Activated gamma-delta T cell treated with Interleukin-2 at 50 U/mL for 16 hours (primary cell): ENCODE data around the gene PITHD1.
"Not testable (repeated sequence)": the region's sequence is repeated elsewhere in the genome, so short reads cannot be mapped to it uniquely, and the experiment has no call there.

Experiments used
- DNase-seq: peaks from one replicate; pipeline ENCODE4 v3.0.0-alpha.2; 2020

PITHD1 gene, protein sequence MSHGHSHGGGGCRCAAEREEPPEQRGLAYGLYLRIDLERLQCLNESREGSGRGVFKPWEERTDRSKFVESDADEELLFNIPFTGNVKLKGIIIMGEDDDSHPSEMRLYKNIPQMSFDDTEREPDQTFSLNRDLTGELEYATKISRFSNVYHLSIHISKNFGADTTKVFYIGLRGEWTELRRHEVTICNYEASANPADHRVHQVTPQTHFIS

GRCh38 chr1:23777979-23778814 is at the start of gene PITHD1:
PITHD1 (plus strand) TSS chr1:23778418; CDS start chr1:23778516, 98 bp downstream.
- peak; percentile 67 for DNase-seq

DNA sequence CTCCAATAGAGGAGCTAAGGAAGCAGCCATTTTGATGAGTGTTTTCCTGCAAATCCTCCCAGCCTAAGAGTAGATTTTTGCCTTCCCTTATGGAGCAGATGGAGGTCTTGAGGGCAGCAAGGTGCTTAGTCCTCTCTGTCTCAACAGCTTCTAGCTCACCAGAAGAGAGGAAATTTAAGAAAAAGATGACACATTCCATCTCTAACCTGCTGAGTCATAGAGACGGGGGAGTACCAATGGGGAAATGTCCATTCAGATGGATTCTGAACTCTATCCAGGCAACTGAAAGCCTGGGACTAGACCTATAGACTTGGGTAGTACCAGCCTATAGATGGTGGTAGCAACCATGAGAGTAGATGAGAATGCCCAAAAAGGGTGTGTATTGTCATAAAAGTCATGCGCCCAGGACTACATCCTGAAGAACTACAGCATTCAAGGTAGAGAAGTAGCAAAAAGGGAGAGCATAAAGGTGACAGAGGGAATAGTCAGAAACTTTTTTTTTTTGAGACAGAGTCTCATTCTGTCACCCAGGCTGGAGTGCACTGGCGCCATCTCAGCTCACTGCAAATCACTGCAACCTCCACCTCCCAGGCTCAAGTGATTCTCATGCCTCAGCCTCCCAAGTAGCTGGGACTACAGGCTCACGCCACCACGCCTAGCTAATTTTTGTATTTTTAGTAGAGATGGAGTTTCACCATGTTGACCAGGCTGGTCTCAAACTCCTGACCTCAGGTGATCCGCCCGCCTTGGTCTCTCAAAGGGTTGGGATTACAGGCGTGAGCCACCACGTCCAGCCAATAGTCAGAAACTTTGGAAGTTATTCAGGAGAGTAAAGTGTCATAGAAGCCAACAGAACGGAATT is 45.6 kb upstream of the PITHD1 start:
- no peak for DNase-seq

GRCh38 chr1:23733281-23733680 is 44.9 kb upstream of the PITHD1 start:
- not testable (repeated sequence) for DNase-seq

DNA sequence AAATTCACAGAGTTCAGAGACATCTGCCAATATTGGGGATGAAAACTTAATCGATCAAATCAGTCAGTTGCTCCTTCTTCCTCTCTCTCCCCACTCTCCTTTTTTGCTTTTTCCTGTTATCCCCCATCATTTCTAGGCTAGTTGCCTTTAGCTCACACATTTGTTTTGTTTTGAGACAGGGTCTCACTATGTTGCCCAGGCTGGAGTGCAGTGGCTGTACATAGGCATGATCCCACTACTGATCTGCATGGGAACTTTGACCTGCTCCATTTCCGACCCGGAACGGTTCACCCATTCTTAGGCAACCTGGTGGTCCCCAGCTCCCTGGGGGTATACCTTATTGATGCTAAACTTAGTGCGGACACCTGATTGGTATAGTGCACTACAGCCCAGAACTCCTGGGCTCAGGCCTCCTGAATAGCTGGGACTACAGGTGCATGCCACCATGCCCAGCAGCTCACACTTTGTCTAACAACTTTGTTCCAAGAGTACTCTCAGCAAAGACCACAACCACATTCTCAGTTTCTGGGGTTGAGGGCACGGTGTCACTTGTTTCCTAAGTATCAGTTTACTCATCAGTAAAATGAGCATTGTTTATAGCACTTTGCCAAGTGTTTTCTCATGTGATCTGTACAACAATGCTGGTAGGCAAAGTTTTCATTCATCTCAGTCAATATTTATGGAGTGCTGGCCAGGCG is 41.6 kb upstream of the PITHD1 start:
- no peak for DNase-seq

DNA sequence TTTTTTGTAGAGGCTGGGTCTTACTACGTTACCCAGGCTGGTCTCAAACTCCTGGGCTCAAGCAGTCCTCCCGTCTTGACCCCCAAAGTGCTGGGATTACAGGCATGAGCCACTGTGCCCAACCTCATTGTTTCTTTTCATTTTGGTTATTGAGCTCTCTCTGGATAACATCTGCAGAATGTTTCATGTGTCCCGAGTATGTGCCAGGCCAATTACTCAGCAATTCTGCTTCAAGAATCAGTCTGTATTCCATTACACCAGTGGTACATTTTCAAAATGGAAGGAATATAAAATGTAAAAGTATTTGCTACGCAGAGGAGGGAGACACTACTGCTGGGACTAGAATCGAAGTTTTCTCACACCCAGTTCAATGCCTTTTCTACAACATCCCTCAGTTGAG is 36.6 kb upstream of the PITHD1 start:
- no peak for DNase-seq

GRCh38 chr1:23742670-23743286 is 35.4 kb upstream of the PITHD1 start:
- peak; percentile 15 for DNase-seq

- peak; percentile 71 for DNase-seq
These were observed 34.7 kb upstream of the PITHD1 start, which contains the start of gene ELOA for GRCh38 chr1:23743287-23744152. ELOA (plus strand) TSS chr1:23743471; CDS start chr1:23743504, 33 bp downstream.

GRCh38 chr1:23745515-23745914 is 32.7 kb upstream of the PITHD1 start:
- DNase-seq, result no peak

DNA sequence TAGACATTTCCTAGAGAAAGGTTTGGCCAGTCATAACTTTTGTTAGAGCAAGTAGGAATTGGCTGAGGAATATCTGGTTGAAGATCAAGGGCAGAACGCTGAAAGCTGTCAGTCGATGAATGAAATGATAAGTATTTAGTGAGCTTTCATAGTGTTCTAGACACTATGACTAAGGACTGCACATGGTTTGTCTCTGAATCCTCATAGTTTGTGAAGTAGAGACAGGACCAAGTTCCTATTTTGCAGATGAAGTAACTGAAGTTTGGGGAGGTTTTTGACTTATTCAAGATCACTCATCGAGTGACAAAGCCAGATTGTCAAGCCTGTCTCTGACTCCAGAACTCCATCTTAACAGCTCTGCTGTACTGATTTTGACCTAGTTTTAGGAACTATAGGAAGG is 30.2 kb upstream of the PITHD1 start:
- no peak for DNase-seq

DNA sequence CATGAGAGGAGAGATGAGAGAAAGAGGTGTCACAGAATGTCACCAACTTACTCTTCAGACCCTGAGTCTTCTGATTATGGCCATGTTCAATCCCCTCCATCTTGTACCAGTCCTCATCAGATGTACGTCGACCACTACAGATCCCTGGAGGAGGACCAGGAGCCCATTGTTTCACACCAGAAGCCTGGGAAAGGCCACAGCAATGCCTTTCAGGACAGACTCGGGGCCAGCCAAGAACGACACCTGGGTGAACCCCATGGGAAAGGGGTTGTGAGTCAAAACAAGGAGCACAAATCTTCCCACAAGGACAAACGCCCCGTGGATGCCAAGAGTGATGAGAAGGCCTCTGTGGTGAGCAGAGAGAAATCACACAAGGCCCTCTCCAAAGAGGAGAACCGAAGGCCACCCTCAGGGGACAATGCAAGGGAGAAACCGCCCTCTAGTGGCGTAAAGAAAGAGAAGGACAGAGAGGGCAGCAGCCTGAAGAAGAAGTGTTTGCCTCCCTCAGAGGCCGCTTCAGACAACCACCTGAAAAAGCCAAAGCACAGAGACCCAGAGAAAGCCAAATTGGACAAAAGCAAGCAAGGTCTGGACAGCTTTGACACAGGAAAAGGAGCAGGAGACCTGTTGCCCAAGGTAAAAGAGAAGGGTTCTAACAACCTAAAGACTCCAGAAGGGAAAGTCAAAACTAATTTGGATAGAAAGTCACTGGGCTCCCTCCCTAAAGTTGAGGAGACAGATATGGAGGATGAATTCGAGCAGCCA is 27.0 kb upstream of the PITHD1 start:
- DNase-seq, result no peak

GRCh38 chr1:23751815-23752200 is 26.4 kb upstream of the PITHD1 start:
- no peak for DNase-seq

- DNase-seq, result no peak
These were observed 25.3 kb upstream of the PITHD1 start for GRCh38 chr1:23752909-23753308.

DNA sequence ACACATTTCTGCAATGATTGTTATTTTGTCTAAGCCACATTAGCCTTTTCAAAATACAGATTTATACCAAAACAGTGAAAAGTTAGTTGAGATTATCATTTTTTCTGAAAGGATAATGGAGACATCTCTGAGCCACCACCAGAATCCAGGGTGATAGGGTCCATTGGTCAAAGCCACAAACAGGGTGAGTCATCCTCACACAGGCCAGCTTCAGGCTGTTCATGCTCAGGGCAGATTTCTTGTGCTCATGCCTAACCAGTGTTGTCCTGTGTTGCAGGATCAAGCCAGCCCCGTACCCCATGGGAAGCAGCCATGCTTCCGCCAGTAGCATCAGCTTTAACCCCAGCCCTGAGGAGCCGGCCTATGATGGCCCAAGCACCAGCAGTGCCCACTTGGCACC is 21.5 kb upstream of the PITHD1 start:
- no peak for DNase-seq

DNA sequence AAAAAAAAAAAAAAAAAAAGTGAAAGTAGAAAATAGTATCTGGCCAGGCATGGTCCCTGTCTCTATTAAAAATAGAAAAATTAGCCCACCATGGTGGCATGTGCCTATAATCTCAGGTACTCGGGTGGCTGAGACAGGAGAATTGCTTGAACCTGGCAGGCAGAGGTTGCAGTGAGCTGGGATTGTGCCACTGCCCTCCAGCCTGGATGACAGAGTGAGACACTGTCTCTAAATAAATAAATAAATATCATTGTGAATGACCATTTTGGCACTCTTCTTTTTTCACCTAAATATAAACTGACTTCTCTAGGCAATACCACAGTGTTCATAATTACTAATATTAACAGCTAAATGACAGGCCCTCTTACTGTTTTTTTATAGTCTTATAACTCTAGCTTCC is 20.4 kb upstream of the PITHD1 start:
- DNase-seq, result no peak

DNA sequence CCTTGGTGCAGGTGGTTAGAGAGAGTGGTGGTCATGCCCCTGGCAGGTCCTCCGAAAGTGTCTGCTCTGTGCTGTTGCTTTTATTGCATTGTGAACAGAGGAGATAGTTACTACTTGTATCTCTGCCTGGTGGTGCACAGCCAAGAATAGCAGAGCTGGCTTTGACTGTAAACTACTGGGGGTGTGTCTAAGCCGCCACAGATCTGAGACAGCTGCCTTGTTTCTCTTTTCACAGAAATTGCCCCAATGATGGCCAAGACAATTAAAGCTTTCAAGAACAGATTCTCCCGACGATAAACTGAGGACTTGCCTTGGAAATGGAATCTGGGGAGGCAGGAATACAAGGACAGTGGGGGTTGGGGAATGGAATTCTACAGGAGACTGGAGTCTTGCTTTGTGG is 18.9 kb upstream of the PITHD1 start:
- no peak for DNase-seq

GRCh38 chr1:23763041-23763577 is 15.1 kb upstream of the PITHD1 start:
- DNase-seq, result no peak

DNA sequence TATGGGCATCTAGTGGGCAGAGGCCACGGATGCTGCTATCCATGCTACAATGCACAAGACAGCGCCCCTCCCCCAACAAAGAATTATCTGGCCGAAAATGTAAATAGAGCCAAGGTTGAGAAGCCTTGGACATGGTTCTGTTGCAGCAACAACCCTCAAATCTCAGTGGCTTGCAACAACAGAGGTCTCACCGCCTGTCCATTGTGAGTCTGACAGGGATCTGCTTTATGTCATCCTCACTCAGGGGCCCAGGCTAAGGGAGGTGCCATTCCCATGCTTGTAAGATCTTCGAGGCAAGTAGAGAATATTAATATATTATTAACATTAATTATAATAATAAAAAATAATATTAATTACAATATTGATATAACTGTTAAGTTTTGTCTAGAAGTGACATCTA is 9.5 kb upstream of the PITHD1 start:
- no peak for DNase-seq

DNA sequence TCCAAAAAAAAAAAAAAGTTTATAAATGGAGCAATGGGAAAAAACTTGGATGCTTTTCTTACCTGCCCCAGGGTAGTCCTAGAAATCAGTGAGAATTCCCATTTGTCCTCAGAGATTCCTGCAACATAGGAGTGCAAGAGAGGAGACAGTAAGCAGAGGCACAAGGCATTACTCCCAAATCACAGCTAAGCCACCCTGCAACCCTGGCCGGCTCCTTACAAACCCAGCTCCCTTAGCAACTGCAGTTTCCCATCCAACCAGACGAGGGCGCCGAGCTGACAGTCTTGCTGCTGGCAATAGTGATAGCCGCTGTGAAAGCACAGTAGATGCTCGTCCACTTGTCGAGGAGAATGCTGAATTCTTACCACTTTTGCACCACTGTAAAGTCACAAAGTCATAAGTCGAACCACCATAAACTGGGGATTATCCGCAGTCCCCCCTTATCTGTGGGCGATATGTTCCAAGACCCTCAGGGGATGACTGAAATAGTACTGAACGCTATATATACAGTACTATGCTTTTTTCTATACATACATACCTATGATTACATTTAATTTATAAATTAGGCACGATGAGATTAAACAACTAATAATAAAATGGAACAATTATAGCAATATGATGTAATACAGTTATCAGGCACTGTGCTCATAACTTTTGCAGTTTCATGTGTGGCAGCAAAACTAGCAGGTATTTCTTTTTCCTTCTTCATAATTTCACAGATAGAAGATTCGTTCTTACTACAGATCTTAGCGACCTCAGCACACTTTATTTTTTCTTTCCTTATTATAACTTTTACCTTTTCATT is 6.0 kb upstream of the PITHD1 start:
- peak; percentile 88 for DNase-seq

DNA sequence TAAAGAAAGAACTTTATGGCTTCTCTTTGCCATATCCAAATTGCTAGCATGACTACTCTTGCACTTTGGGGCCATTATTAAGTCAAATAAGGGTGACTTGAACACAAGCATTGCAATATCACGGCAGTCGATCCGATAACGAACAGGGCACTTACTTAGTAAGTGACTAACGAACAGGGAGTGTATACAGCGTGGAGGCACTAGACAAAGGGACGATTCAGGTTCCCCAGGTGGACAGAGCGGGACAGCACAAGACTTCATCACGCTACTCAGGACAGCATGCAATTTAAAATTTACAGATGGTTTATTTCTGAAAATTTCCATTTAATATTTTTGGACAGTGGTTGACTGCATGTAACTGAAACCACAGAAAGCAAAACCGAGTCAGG is 5.4 kb upstream of the PITHD1 start:
- DNase-seq, result no peak
